Adrenal gland (tissue), 5 donors: Measurements from ENCODE around the gene ASMTL.

Source experiments
- CTCF ChIP-seq, 6 experiments: fragments of 450-650 bp in 4 of 6; fragments of 200-600 bp in 2 of 6; sonication (generic) in 1 of 6; IDR thresholded peaks; 1 replicate in 5 of 6; 2 replicates in 1 of 6; pipeline versions ENCODE4 v1.5.1 to v1.8.0; 2016 to 2021; ENCODE audit warnings: antibody characterized with exemption in 6 of 6, mild to moderate bottlenecking in 2 of 6, moderate library complexity in 1 of 6
- POLR2A ChIP-seq, 2 donors: fragments of 450-650 bp; IDR thresholded peaks; one replicate each; pipeline ENCODE4 v1.6.1; 2017; ENCODE audit warnings: antibody characterized with exemption in 2 of 2, mild to moderate bottlenecking in 2 of 2, moderate library complexity in 1 of 2
- donor health status: DM: no; HTN: no; CAD: no.

- TF ChIP-seq CTCF (IDR thresholded peaks at IDR 0.05) (no peak), POLR2A (IDR thresholded peaks at IDR 0.05) (no peak)
Observed at GRCh38 chrX:1477229-1477628, 24.5 kb upstream of the ASMTL start.
